Measurements from ENCODE around the gene XPNPEP1.
"Not testable (repeated sequence)": the region's sequence is repeated elsewhere in the genome, so short reads cannot be mapped to it uniquely, and the experiment has no call there.

Gene XPNPEP1

DNA sequence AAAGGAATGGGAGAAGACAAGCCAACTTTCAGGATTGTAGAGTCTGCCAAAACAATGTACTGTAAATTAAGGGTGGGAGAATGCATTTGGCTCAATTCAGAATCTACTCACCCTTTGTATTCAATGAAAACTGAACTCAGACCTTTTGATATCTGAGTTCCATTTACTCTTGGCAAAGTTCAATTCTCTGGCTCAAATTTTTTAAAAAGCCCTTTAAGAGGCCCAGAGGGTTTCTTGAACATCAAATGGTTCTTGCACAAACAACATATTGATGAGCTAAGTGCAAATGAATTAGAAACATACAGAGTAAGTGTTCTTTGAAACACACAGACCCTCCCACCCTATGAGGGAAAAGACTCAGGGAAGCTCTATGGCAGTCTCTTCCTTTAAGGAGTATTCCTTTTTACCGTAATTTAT is 5.2 kb upstream of the XPNPEP1 start:
- TF ChIP-seq POLR2A (IDR thresholded peaks at IDR 0.05; ENCODE audit: low read depth, low read length) (no peak), PAX5 (IDR thresholded peaks at IDR 0.05; ENCODE audit: insufficient read depth, low read length, severe bottlenecking) (no peak), POU2F2 (IDR thresholded peaks at IDR 0.05; ENCODE audit: low read depth, low read length) (no peak), TAF1 (IDR thresholded peaks at IDR 0.05; ENCODE audit: low read depth, low read length) (no peak)
- DNase-seq (ENCODE audit: insufficient read length, low spot score) (no peak), FAIRE-seq (no peak)

DNA sequence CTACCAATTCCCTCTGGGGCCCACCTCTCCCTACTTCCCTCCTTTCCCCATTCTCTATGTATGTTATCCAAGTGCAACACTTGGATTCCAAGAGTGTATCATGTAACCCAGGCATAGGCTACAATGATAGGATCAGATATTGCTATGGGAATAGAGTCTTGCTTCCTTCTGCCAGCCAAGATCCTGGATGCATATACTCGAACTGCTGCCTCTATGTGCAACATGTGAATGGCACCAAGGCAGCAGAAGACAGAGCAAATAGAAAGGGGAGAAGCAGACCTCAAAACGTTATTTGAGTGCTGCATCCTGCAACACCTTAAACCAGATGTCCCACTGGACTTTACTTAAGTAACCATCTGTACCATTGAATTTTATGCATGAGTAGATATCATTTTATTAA is 3.5 kb upstream of the XPNPEP1 start:
- FAIRE-seq: no peak
- TF ChIP-seq PAX5 (IDR thresholded peaks at IDR 0.05; ENCODE audit: insufficient read depth, low read length, severe bottlenecking) (no peak), POU2F2 (IDR thresholded peaks at IDR 0.05; ENCODE audit: low read depth, low read length) (no peak), SPI1 (IDR thresholded peaks at IDR 0.05; ENCODE audit: low read depth, low read length) (no peak), POLR2A (IDR thresholded peaks at IDR 0.05; ENCODE audit: low read depth, low read length) (no peak), POLR2AphosphoS5 (IDR thresholded peaks at IDR 0.05; ENCODE audit: low read depth, low read length) (no peak), TAF1 (IDR thresholded peaks at IDR 0.05; ENCODE audit: low read depth, low read length) (no peak)
- no peak for DNase-seq (ENCODE audit: insufficient read length, low spot score)

DNA sequence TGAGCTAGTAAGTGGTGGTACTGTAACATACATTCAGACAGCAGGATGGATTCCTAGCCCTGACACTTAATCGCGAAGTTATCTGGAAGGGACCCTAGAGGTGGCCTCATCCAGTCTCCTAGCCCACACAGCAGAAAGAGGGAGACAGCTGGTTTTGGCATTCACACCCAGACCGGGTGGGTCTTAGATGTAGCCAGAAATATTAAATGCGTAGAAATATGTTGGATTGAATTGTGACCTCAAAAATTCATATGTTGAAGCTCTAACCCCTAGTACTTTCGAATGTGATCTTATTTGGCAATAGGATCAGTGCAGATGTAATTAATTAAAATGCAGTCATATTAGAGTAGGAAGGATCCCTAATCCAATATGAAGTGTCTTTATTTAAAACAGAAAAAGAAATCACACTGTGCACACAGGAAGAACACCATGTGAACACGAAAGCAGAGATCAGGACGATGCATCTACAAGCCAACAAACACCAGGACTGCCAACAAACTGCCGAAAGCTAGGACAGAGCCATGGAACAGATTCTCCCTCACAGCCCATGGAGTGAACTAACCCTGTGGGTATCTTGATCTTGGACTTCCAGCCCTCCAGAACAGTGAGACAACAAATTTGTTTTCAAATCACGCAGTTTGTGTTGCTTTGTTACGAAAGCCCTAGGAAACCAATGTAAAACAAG is 2.9 kb upstream of the XPNPEP1 start:
- DNase-seq (ENCODE audit: insufficient read length, low spot score) (no peak), FAIRE-seq (no peak)
- TF ChIP-seq POLR2A (IDR thresholded peaks at IDR 0.05; ENCODE audit: low read depth, low read length): no peak
- TF ChIP-seq POU2F2 (IDR thresholded peaks at IDR 0.05; ENCODE audit: low read depth, low read length): no peak
- no peak for TF ChIP-seq PAX5 (IDR thresholded peaks at IDR 0.05; ENCODE audit: insufficient read depth, low read length, severe bottlenecking)
- TF ChIP-seq POLR2AphosphoS5 (IDR thresholded peaks at IDR 0.05; ENCODE audit: low read depth, low read length): no peak
- TF ChIP-seq TAF1 (IDR thresholded peaks at IDR 0.05; ENCODE audit: low read depth, low read length): no peak
- TF ChIP-seq SPI1 (IDR thresholded peaks at IDR 0.05; ENCODE audit: low read depth, low read length): no peak

DNA sequence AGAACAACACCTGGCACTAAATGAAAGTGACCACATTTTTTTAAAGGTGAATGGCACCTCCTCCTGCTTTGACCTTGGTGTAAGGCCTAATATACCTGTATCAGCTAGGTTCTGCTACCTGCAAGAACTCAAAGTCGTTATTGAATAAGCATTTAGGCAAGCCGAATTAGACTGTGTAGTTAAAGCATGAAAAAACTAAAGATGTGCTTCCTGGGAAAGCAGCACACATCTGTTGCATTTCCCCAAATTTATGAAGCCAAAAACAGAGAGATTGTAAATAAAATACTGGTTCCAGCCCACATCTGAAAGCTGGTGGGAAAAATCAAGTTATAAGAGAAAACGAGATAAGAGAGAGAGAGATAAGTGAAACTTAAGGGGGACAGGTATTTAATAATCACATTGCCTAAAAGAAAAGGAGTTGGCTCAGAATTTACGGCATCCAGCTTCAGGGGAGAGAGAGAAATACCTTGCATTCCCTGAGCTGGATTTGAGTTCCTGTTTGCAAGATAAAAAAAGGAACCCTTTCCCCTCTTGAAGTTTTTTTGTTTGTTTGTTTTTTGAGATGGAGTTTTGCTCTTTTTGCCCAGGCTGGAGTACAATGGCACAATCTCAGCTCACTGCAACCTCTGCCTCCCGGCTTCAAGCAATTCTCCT is 1.8 kb upstream of the XPNPEP1 start:
- FAIRE-seq: no peak
- TF ChIP-seq POLR2A (IDR thresholded peaks at IDR 0.05; ENCODE audit: low read depth, low read length): no peak
- TF ChIP-seq SPI1 (IDR thresholded peaks at IDR 0.05; ENCODE audit: low read depth, low read length): no peak
- TF ChIP-seq PAX5 (IDR thresholded peaks at IDR 0.05; ENCODE audit: insufficient read depth, low read length, severe bottlenecking): no peak
- no peak for TF ChIP-seq POLR2AphosphoS5 (IDR thresholded peaks at IDR 0.05; ENCODE audit: low read depth, low read length)
- no peak for TF ChIP-seq POU2F2 (IDR thresholded peaks at IDR 0.05; ENCODE audit: low read depth, low read length)
- no peak for TF ChIP-seq TAF1 (IDR thresholded peaks at IDR 0.05; ENCODE audit: low read depth, low read length)

DNA sequence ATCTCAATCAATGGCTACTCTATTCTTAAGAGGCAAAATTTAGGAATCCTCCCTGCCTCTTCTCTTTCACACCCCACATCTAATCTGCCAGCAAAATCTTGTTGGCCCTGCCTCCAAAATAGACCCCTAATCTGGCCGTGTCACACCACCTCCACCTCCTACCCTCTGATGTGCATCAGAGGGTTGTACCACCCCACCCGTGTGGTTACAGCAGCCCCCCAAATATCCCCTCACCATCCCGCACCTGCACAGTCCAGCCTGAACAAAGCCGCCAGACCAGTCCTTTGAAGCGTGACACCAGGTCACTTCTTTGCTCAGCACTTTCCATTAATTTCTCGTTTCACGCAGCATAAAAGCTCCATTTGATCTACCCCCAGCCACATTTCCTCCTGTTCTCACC is 776 bp upstream of the XPNPEP1 start:
- TF ChIP-seq TAF1 (IDR thresholded peaks at IDR 0.05; ENCODE audit: low read depth, low read length): no peak
- no peak for TF ChIP-seq PAX5 (IDR thresholded peaks at IDR 0.05; ENCODE audit: insufficient read depth, low read length, severe bottlenecking)
- no peak for TF ChIP-seq POLR2A (IDR thresholded peaks at IDR 0.05; ENCODE audit: low read depth, low read length)
- TF ChIP-seq POLR2AphosphoS5 (IDR thresholded peaks at IDR 0.05; ENCODE audit: low read depth, low read length): no peak
- TF ChIP-seq POU2F2 (IDR thresholded peaks at IDR 0.05; ENCODE audit: low read depth, low read length): no peak
- no peak for TF ChIP-seq SPI1 (IDR thresholded peaks at IDR 0.05; ENCODE audit: low read depth, low read length)
- DNase-seq (ENCODE audit: insufficient read length, low spot score) (no peak), FAIRE-seq (no peak)

More for the DNA sequence above, 1.8 kb upstream of the XPNPEP1 start:
- no peak for DNase-seq (ENCODE audit: insufficient read length, low spot score)

DNA sequence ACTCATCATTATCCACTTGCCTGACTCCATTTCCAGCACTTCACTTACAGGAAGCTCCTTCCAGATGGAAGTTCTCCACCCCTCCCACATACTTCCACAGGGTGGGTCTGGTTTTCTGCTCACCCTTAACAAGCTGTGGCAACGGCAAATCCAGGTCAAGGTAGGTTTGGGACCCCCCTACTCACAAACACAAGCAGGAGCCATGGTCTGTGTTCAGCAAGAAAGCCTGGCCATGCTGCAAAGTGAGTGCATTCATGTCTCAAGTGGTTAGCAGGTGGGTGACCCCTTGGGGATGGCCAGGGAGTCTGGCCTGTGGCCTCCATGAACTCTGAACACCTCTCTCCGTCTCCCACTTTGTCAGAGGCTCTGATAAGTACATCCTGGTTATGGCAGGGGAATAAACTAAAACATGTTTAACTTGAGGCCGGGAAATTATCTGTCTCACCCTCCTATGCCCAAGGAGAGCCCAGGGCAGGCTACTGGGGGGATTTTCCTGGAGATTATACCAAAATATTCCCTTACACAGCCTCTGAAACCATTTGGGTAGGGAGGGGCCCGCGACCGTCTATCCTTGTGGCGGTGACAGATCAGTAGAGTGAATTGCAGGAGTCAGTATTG is 844 bp downstream of the XPNPEP1 start:
- FAIRE-seq: no peak
- TF ChIP-seq POU2F2 (IDR thresholded peaks at IDR 0.05; ENCODE audit: low read depth, low read length) (no peak), TAF1 (IDR thresholded peaks at IDR 0.05; ENCODE audit: low read depth, low read length) (no peak), POLR2A (IDR thresholded peaks at IDR 0.05; ENCODE audit: low read depth, low read length) (no peak), SPI1 (IDR thresholded peaks at IDR 0.05; ENCODE audit: low read depth, low read length) (no peak), POLR2AphosphoS5 (IDR thresholded peaks at IDR 0.05; ENCODE audit: low read depth, low read length) (no peak), PAX5 (IDR thresholded peaks at IDR 0.05; ENCODE audit: insufficient read depth, low read length, severe bottlenecking) (no peak)
- DNase-seq (ENCODE audit: insufficient read length, low spot score): no peak

DNA sequence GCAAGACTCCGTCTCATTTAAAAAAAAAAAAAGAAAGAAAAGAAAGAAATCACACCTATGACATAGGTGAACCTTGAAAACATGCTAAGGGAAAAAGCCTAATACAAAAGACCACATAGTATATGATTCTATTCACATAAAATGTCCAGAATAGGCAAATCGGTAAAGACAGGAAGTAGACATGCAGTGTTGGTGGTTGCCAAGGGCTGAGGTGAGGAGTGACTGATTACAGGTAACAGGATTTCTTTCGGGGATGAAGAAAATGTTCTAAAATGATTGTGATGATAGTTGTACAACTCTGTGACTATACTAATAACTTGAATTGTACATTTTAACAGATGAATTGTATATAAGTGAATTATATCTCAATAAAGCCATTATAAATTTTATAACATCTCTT is 3.3 kb downstream of the XPNPEP1 start:
- no peak for FAIRE-seq
- TF ChIP-seq POU2F2 (IDR thresholded peaks at IDR 0.05; ENCODE audit: low read depth, low read length): no peak
- TF ChIP-seq PAX5 (IDR thresholded peaks at IDR 0.05; ENCODE audit: insufficient read depth, low read length, severe bottlenecking): no peak
- TF ChIP-seq TAF1 (IDR thresholded peaks at IDR 0.05; ENCODE audit: low read depth, low read length): no peak
- DNase-seq (ENCODE audit: insufficient read length, low spot score): no peak

DNA sequence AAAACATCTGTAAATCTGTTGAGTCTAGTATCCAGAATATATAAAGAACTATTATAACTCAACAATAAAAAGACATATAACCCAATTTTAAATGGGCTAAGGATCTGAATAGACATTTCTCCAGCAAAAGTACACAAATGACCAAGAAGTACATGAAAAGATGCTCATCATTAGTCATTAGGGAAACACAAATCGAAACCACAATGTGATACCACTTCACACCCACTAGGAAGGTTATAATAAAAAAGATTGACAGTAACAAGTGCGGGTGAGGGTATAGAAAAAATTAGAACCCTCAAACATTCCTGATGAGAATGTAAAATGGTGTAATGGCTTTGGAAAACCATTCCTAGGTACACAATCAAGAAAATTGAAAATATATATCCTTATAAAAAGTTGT is 4.1 kb downstream of the XPNPEP1 start:
- no peak for FAIRE-seq
- DNase-seq (ENCODE audit: insufficient read length, low spot score): no peak
- no peak for TF ChIP-seq POU2F2 (IDR thresholded peaks at IDR 0.05; ENCODE audit: low read depth, low read length)
- no peak for TF ChIP-seq POLR2AphosphoS5 (IDR thresholded peaks at IDR 0.05; ENCODE audit: low read depth, low read length)
- no peak for TF ChIP-seq SPI1 (IDR thresholded peaks at IDR 0.05; ENCODE audit: low read depth, low read length)
- TF ChIP-seq TAF1 (IDR thresholded peaks at IDR 0.05; ENCODE audit: low read depth, low read length): no peak
- TF ChIP-seq POLR2A (IDR thresholded peaks at IDR 0.05; ENCODE audit: low read depth, low read length): no peak
- TF ChIP-seq PAX5 (IDR thresholded peaks at IDR 0.05; ENCODE audit: insufficient read depth, low read length, severe bottlenecking): no peak

DNA sequence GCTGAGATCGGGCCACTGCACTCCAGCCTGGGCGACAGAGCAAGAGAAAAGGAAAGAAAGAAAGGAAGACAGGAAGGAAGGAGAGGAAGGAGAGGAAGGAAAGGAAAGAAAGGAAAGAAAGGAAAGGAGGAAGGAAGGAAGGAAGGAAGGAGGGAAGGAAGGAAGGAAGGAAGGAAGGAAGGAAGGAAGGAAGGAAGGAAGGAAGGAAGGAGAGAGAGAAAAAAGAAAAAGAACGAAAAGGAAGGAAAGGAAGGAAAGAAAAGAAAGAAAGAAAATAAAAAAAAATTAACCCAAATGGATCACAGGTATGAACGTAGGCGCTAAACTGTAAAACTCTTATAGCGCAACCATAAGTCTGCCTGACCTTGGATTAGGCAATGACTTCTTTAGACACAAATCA is 4.6 kb downstream of the XPNPEP1 start:
- not testable (repeated sequence) for FAIRE-seq; DNase-seq (ENCODE audit: insufficient read length, low spot score)

DNA sequence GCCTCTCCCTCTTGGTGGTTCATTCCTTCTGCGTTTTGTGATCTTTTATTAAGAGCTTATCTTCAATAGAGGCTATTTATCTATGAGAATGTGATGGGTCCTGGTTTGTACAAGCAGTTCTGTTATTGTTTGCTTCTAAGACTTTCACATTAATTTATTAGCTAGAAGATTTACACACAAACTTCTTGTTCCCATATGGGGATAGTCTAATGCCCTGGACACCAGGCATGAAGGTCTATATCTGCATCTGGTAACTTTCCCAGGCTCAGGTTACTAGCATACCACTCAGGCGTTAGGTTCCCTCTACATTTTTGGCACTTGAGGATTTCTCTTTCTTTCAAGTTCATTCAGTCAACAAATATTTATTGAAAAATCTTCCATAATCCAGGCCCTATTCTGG is 7.7 kb downstream of the XPNPEP1 start:
- TF ChIP-seq TAF1 (IDR thresholded peaks at IDR 0.05; ENCODE audit: low read depth, low read length) (no peak), POU2F2 (IDR thresholded peaks at IDR 0.05; ENCODE audit: low read depth, low read length) (no peak), PAX5 (IDR thresholded peaks at IDR 0.05; ENCODE audit: insufficient read depth, low read length, severe bottlenecking) (no peak), SPI1 (IDR thresholded peaks at IDR 0.05; ENCODE audit: low read depth, low read length) (no peak), POLR2A (IDR thresholded peaks at IDR 0.05; ENCODE audit: low read depth, low read length) (no peak), POLR2AphosphoS5 (IDR thresholded peaks at IDR 0.05; ENCODE audit: low read depth, low read length) (no peak)
- FAIRE-seq: peak; percentile 33
- DNase-seq (ENCODE audit: insufficient read length, low spot score): no peak
